Suppressor macrophage treated with lipopolysaccharide for 4 hours (primary cell): ENCODE data around the gene KCNIP3.

Experiments used
- DNase-seq: peaks from one replicate; pipeline ENCODE4 v3.0.0-alpha.2; 2020

KCNIP3 gene

GRCh38 chr2:95329891-95330793 is 33.0 kb downstream of the KCNIP3 start:
- no peak for DNase-seq

DNA sequence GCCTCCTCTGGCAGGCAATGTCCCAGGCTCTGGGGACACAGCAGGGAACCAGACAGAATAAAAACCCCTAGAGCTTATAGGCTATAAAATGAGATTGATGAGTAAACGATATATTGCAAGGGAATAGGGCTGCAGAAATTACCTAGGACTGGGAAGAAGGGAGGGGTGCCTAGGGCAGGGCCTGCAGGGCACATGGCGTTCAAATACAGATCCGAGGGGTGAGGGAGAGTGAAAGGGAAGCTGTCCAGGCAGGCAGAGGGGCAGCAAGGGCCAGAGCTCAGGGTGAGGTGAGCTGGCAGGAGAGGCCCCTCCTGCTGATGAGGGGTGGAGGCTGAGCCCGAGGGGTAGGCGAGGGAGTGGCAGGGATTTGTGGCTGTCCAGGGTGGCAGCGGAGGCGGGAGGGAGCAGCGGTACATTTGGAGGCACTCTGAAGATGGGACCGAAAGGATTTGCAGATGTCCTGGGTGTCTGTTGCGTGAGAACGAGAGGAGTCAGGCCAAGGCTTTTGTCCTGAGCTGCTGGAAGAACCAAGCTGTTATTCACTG is 33.7 kb downstream of the KCNIP3 start:
- no peak for DNase-seq

DNA sequence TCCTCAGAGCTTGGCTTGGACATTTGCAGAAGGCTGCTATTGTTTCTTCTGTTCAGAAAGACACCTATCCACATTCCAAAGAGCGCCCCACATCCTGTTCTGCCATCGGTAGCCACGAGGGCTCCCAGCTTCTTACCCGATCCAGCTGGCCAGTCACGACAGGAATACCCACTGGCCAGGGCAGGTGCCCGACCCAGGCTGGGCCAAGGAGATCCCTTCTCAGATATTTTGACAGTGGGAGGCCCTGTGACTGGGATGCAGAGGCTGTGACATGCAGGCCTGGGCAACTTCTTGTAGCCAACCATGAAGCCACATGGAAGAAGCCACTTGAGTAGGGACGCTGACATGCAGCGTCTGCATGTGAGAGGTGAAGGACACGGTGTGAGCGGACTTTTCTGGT is 34.5 kb downstream of the KCNIP3 start:
- DNase-seq, result no peak

- no peak for DNase-seq
Observed at GRCh38 chr2:95332036-95332435, 34.9 kb downstream of the KCNIP3 start.

DNA sequence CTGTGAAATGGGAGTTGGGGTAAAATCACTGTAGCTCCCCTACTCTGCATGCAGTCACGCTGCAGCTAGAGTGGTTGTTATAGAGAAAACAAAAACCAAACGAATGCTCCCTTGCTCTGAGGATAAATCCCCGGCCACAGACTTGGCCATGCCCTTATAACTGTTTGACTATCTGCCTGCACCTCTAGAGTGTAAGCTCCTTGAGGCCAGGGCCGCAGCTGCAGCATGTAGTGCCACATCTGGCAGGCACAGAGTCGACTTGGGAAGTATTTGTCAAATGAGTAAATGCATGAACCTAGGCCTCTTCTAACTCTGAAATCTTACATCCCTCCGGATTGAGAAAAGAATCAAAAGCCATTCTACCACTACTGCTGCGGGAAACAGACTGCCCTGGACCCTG is 35.9 kb downstream of the KCNIP3 start:
- DNase-seq, result no peak

GRCh38 chr2:95333888-95334338 is 36.8 kb downstream of the KCNIP3 start:
- DNase-seq, result no peak

- no peak for DNase-seq
Observed at GRCh38 chr2:95334916-95335641, 37.9 kb downstream of the KCNIP3 start.

DNA sequence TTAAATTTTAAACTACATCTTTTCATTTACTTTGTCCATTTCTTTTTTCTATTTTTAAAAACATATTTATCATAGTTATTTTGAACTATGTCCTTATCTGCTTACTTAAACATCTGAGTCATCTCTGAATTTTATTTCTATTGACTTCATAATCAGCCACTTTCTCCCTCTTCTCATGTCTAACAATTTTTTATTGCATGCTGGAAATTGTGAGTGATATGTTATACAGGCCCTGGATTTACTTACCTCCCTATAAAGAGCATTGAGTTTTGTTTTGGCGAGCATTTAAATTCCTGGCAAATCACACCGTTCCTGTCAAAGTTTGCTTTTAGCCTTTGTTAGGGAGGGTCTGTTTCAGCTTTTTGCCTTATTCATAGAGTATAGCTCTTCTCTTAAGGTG is 39.3 kb downstream of the KCNIP3 start:
- DNase-seq, result no peak

- DNase-seq, result no peak
Observed at GRCh38 chr2:95337829-95338228, 40.7 kb downstream of the KCNIP3 start.

GRCh38 chr2:95342556-95343320 is 45.6 kb downstream of the KCNIP3 start:
- DNase-seq, result no peak

DNA sequence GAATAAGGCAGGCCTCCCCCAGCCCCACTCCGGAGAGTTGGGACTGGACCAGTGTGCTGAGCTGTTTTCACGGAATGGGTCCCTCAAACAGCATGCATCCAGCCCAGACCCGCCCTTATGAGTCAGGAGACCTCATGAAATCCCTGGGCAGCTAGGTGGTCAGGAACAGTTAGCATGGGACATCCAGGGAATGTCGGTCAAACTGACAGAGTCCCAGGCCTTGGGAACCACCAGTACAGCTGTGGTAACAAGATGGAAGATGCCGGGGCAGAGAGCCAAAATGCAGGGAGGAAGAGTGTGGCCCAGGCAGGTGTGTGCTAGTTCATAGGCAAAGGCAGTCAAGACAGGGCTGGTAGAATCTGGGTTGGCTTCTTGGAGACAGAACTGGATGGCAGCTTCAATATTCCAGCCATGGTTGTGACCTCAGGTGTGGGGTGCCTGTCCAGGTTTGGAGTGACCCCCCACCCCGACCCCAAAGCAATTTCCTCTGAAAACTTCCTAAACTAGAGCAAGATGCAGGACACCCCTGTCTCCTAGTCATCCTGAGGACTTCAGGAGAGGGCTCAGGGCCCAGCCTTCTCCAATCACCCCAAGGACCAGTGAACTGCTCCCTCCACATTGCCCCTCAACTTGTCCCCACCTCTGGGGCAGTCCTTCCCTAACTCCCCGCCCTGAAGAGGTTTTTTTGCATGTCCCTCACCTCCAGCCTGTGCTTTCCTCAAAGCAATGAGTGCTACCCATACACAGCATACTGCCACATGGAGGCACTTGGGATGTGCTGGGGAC is 46.5 kb downstream of the KCNIP3 start:
- DNase-seq, result no peak

- DNase-seq, result no peak
Observed at GRCh38 chr2:95344215-95344583, 47.1 kb downstream of the KCNIP3 start.

DNA sequence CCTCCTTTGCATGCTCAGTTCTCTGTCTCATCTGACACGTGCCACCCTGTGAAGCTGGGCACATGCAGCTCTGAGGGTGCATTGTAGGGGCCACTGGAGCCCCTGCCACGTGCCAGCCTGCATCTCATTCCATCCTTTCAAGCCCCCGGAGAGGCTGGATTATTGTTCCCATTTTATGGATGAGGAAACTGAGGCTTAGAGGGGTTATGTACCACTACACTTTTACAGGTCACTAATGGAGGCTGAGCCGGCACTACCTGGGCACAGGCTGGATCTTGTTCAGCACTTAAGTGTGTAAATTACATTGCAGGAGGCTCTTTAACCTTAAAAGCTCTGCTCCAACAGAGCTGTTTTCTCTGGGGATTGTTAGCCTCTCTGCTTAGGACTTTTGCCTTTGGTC is 47.5 kb downstream of the KCNIP3 start:
- DNase-seq, result no peak

DNA sequence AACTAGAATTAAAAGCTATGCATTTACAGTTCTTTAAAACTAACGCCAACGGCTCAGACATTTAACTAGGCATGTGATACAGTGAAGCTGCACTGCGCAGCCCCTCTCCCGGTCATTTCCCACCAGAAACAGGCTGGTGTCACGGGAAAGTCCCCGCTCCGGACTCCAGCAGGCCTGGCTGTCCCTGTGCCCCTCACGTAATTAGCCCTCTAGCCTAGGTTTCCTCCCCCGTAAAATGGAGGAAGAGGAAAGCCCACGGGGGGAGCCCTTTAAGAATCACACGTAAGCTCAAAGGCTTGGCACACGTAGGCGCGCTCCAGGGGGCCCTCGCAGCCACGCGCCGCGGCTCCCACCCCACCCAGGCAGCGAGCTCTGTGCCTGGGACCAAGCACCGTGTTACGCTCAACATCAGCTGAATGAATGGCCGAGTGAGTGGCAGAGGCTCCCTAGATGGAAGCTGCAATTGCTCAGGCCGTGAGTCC is 48.0 kb downstream of the KCNIP3 start:
- DNase-seq, result peak; percentile 6

GRCh38 chr2:95345563-95346230 is 48.5 kb downstream of the KCNIP3 start:
- peak; percentile 79 for DNase-seq

- DNase-seq, result peak; percentile 56
Observed at GRCh38 chr2:95346231-95346737, 49.1 kb downstream of the KCNIP3 start.

DNA sequence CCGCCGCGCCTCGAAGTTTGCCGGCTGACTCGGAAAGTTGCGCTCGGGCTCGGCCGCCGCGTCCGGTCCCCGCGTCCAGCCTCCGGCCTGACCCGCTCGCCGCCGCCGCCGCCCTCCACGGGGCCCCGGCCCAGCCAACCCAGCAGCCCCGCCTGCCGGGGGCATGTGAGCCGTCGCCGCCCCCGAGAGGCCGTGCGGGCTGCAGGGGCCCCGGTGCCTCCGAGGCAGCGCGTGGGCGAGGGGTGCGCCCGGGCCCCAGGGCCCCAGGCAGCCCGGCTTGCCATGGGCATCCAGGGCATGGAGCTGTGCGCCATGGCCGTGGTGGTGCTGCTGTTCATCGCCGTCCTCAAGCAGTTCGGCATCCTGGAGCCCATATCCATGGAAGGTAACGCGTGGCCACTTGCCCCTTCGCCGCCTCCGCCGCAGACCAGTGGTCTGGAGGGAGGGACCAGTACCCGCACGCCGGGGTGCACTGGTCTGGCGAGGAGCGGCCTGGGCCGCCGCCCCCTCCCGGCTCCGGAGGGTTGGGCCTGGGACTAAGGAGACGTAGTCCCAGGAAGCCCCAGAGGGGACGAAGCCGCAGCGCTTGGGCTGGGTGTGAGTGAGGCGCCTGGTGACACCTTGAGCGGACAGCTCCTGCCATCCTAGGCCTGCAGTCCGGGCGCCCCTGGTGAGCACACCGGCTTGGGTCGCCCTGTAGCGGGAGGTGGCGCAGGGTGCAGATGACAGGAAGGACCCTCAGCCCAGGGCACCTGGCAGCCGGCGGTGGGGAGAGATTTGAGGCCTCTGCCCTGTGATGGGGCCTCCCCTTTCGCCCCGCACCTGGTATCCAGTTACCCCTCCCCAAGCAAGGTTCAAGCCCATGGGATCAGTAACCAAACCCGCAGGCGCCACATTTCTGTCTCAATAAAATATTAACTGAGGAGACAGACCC is 49.9 kb downstream of the KCNIP3 start:
- peak; percentile 11 for DNase-seq

DNA sequence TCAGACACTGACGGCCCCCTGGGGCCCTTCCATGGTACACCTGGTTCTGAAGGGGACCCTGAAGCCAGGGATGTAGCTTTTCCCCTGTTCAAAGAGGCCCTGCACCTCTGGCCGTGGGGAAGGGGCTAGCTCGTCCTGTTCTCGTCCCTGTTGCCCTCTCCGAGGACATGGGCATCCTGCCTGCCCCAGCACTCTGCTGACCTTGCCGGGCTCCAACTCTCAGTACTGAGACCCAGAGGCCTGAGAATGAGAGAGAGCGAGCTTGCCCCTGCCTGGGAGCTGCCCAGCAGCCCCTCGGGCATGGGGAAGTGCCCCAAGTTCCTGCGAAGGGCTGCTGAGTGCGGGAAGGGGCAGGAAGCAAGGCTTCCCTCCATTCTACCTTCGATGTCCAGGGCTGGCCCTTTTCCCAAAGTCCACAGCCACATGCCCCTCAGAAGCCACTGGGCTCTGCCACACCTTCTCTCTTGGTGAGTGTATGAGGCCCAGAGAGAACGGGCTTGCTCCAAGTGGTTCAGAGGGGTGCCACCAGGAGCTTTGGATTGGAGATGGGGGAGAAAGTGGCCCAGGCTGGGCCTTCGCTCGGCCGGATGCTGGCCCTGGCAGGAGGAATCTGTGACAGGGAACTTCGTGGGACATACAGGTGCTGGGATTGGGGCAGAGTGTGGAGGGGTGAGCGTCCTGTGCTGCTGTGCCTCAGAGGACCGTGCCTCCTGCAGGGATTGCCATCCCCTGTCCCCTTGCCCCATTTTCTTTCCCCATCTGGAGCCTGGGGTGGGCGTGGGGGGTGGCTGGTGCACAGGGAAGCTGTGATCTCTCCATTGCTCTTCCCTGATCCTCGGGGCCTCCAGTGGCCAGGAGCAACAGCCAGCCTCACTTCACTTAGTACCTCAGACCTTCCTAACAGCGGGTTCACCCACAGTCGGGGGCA is 50.8 kb downstream of the KCNIP3 start:
- DNase-seq, result no peak
